ENCODE measurements around the gene GPD1L.

Gene GPD1L

GRCh38 chr3:32095431-32095830, 11.0 kb upstream of the GPD1L start:
- DNase-seq (ENCODE audit: extremely low read depth, low read depth): no peak
- no peak for TF ChIP-seq CTCF (IDR thresholded peaks at IDR 0.05; ENCODE audit: low read depth, low read length)

GRCh38 chr3:32097768-32098167, 8.7 kb upstream of the GPD1L start:
- DNase-seq (ENCODE audit: extremely low read depth, low read depth): no peak
- no peak for TF ChIP-seq CTCF (IDR thresholded peaks at IDR 0.05; ENCODE audit: low read depth, low read length)

GRCh38 chr3:32098528-32098927, 7.9 kb upstream of the GPD1L start:
- no peak for DNase-seq (ENCODE audit: extremely low read depth, low read depth)
- TF ChIP-seq CTCF (IDR thresholded peaks at IDR 0.05; ENCODE audit: low read depth, low read length): no peak

- no peak for DNase-seq (ENCODE audit: extremely low read depth, low read depth)
These were observed 6.0 kb upstream of the GPD1L start for GRCh38 chr3:32100465-32100864.

GRCh38 chr3:32102289-32102688, 4.1 kb upstream of the GPD1L start:
- TF ChIP-seq CTCF (IDR thresholded peaks at IDR 0.05; ENCODE audit: low read depth, low read length): no peak
- DNase-seq (ENCODE audit: extremely low read depth, low read depth): no peak

More at GRCh38 chr3:32100465-32100864, 6.0 kb upstream of the GPD1L start:
- no peak for TF ChIP-seq CTCF (IDR thresholded peaks at IDR 0.05; ENCODE audit: low read depth, low read length)

GRCh38 chr3:32104492-32104891, 1.9 kb upstream of the GPD1L start:
- DNase-seq (ENCODE audit: extremely low read depth, low read depth): no peak
- TF ChIP-seq CTCF (IDR thresholded peaks at IDR 0.05; ENCODE audit: low read depth, low read length): no peak

- DNase-seq (ENCODE audit: extremely low read depth, low read depth): no peak
- TF ChIP-seq CTCF (IDR thresholded peaks at IDR 0.05; ENCODE audit: low read depth, low read length): no peak
These were observed 909 bp upstream of the GPD1L start for GRCh38 chr3:32105291-32106131.
